ENCODE results near the gene AIRE.
A peak's percentile ranks its signal among the peaks of the same experiment; 100 is the strongest.

The AIRE gene

GRCh38 chr21:44263768-44264167 lies 21.9 kb upstream of the AIRE start:
- Histone ChIP-seq H3K36me3 (no peaks in the 10 kb centered on the region), H3K9me3 (replicated peaks in 1 of 11) (no peaks in the 10 kb centered on the region), H3K4me1 (peaks cover 20 to 56% (median 44%) of the 10 kb centered on the region in 10 experiments; a peak in 19 of 20 replicates), H3K27me3 (no peaks in the 10 kb centered on the region), H3K4me3 (no peak overlapping the region), H3K27ac (peak overlapping the region in 3 of 11 experiments; percentile 1 to 60 (median 53); a peak in 5 of 22 replicates), H3K4me2 (peak overlapping the region; percentile 39 to 89 (median 79); a peak in 21 of 22 replicates), H4K20me1 (0 out of 22 replicates have a peak, but pooled peaks cover 0 to 4% (median 0%) of the 10 kb centered on the region in 11 experiments), H3K9ac (peak overlapping the region in 5 of 11 experiments; percentile 18 to 59 (median 33); a peak in 5 of 22 replicates)
- TF ChIP-seq Cebpa-rat (IDR thresholded peaks at IDR 0.05), result no peak

GRCh38 chr21:44265734-44266270 lies 19.9 kb upstream of the AIRE start:
- Histone ChIP-seq H3K9me3 (replicated peaks in 1 of 11) (no peaks in the 10 kb centered on the region), H3K9ac (no peak overlapping the region), H3K4me3 (no peak overlapping the region), H3K4me1 (peaks cover 9 to 52% (median 41%) of the 10 kb centered on the region in 10 experiments; a peak in 19 of 20 replicates), H4K20me1 (0 out of 22 replicates have a peak, but pooled peaks cover 0 to 4% (median 0%) of the 10 kb centered on the region in 11 experiments), H3K4me2 (peak overlapping the region in 8 of 11 experiments; percentile 21 to 89 (median 40); a peak in 13 of 22 replicates), H3K36me3 (no peaks in the 10 kb centered on the region), H3K27ac (peak overlapping the region in 2 of 11 experiments; percentile 12 to 25; a peak in 3 of 22 replicates), H3K27me3 (no peaks in the 10 kb centered on the region)
- no peak for TF ChIP-seq Cebpa-rat (IDR thresholded peaks at IDR 0.05)

- no peaks in the 10 kb centered on the region for H3K36me3 ChIP-seq
These were observed 18.0 kb upstream of the AIRE start for GRCh38 chr21:44267655-44268142.

GRCh38 chr21:44269090-44269489 lies 16.6 kb upstream of the AIRE start:
- no peak overlapping the region for H3K4me3 ChIP-seq
- H3K9ac ChIP-seq, result no peak overlapping the region

More at GRCh38 chr21:44267655-44268142, 18.0 kb upstream of the AIRE start:
- Histone ChIP-seq H4K20me1 (no peaks in the 10 kb centered on the region), H3K27ac (no peak overlapping the region), H3K4me1 (peaks cover 9 to 60% (median 49%) of the 10 kb centered on the region in 10 experiments; a peak in 19 of 20 replicates), H3K9ac (peak overlapping the region in 1 of 11 experiments; percentile 3; a peak in 1 of 22 replicates), H3K27me3 (no peaks in the 10 kb centered on the region), H3K4me3 (no peak overlapping the region), H3K9me3 (replicated peaks in 1 of 11) (no peaks in the 10 kb centered on the region), H3K4me2 (no peak overlapping the region)
- TF ChIP-seq Cebpa-rat (IDR thresholded peaks at IDR 0.05), result no peak

GRCh38 chr21:44271558-44272283 lies 14.0 kb upstream of the AIRE start:
- no peaks in the 10 kb centered on the region for H4K20me1 ChIP-seq
- peak overlapping the region in 1 of 11 experiments; percentile 19; a peak in 1 of 22 replicates for H3K9ac ChIP-seq
- peaks cover 0 to 23% (median 12%) of the 10 kb centered on the region in 10 experiments; a peak in 14 of 20 replicates for H3K4me1 ChIP-seq
- H3K9me3 ChIP-seq (replicated peaks in 1 of 11), result no peaks in the 10 kb centered on the region
- no peak overlapping the region for H3K4me3 ChIP-seq
- TF ChIP-seq Cebpa-rat (IDR thresholded peaks at IDR 0.05), result no peak
- peak overlapping the region in 1 of 11 experiments; percentile 1; a peak in 1 of 22 replicates for H3K27ac ChIP-seq
- no peaks in the 10 kb centered on the region for H3K27me3 ChIP-seq
- H3K36me3 ChIP-seq, result no peaks in the 10 kb centered on the region
- peak overlapping the region in 8 of 11 experiments; percentile 11 to 64 (median 38); a peak in 13 of 22 replicates for H3K4me2 ChIP-seq

More at GRCh38 chr21:44269090-44269489, 16.6 kb upstream of the AIRE start:
- Histone ChIP-seq H3K36me3 (no peaks in the 10 kb centered on the region), H3K27me3 (no peaks in the 10 kb centered on the region), H3K4me1 (peaks cover 0 to 48% (median 38%) of the 10 kb centered on the region in 10 experiments; a peak in 18 of 20 replicates), H3K27ac (no peak overlapping the region), H4K20me1 (no peaks in the 10 kb centered on the region), H3K9me3 (replicated peaks in 1 of 11) (no peaks in the 10 kb centered on the region), H3K4me2 (no peak overlapping the region)
- no peak for TF ChIP-seq Cebpa-rat (IDR thresholded peaks at IDR 0.05)

DNA sequence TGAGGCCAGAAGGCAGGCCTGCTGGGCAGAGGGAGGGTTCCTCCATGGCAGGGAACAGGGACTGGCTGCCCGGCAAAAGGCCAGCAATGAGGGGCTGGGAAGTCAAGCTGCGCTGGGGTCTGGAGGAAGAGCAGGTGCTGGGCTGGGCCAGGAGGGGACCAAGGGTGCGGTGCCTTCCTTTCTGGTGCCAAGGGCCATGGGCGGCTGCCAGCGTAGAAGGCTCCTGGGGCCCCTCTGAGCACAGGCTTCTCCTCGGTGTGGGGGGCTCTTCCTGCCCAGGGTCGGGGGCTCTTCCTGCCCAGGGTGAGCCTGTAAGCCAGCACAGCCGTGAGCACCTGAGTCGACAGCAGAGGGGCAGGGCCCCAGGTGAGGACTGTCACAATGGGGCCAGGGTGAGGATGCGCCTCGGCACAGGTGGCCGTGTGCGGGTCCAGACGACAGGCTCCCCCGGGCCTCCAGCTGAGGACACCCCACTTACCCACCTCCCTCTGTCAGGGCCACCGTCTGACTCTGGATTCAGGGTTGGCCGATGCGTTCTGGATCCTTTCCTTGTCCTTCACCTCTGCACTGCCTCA lies 13.3 kb upstream of the AIRE start:
- no peaks in the 10 kb centered on the region for H3K9me3 ChIP-seq (replicated peaks in 1 of 11)
- peak overlapping the region in 1 of 11 experiments; percentile 64; a peak in 3 of 22 replicates for H3K4me2 ChIP-seq
- no peaks in the 10 kb centered on the region for H3K27me3 ChIP-seq
- no peak overlapping the region for H3K4me3 ChIP-seq
- no peaks in the 10 kb centered on the region for H4K20me1 ChIP-seq
- no peak for TF ChIP-seq Cebpa-rat (IDR thresholded peaks at IDR 0.05)
- no peak overlapping the region for H3K9ac ChIP-seq
- no peaks in the 10 kb centered on the region for H3K36me3 ChIP-seq
- H3K27ac ChIP-seq, result no peak overlapping the region
- peaks cover 0 to 18% (median 8%) of the 10 kb centered on the region in 10 experiments; a peak in 14 of 20 replicates for H3K4me1 ChIP-seq

- H4K20me1 ChIP-seq, result no peaks in the 10 kb centered on the region
- H3K27ac ChIP-seq, result no peak overlapping the region
- H3K36me3 ChIP-seq, result no peaks in the 10 kb centered on the region
- peaks cover 0 to 17% (median 8%) of the 10 kb centered on the region in 10 experiments; a peak in 14 of 20 replicates for H3K4me1 ChIP-seq
- no peak overlapping the region for H3K9ac ChIP-seq
- no peak overlapping the region for H3K4me3 ChIP-seq
- H3K9me3 ChIP-seq (replicated peaks in 1 of 11), result no peaks in the 10 kb centered on the region
- no peak for TF ChIP-seq Cebpa-rat (IDR thresholded peaks at IDR 0.05)
- H3K4me2 ChIP-seq, result no peak overlapping the region
- H3K27me3 ChIP-seq, result no peaks in the 10 kb centered on the region
These were observed 12.6 kb upstream of the AIRE start for GRCh38 chr21:44273046-44273445.

DNA sequence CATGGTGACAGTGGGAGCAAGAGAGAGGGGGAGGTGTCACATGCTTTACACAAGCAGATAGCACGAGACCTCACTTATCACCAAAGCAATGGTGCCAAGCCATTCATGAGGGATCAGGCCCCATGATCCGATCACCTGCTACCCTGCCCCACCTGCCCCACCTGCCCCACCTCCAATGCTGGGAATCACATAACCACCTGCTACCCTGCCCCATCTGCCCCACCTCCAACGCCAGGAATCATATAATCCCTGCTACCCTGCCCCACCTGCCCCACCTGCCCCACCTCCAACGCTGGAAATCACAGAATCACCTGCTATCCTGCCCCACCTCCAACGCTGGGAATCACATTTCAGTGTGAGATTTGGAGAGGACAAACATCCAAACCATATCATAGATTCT lies 10.6 kb upstream of the AIRE start:
- no peak overlapping the region for H3K27ac ChIP-seq

More for the DNA sequence above, 10.6 kb upstream of the AIRE start:
- H3K27me3 ChIP-seq, result peaks cover 0 to 6% (median 0%) of the 10 kb centered on the region in 11 experiments; a peak in 2 of 22 replicates
- H3K4me1 ChIP-seq, result peaks cover 0 to 29% (median 19%) of the 10 kb centered on the region in 10 experiments; a peak in 18 of 20 replicates
- H3K9ac ChIP-seq, result no peak overlapping the region
- no peaks in the 10 kb centered on the region for H4K20me1 ChIP-seq
- no peak overlapping the region for H3K4me3 ChIP-seq
- no peaks in the 10 kb centered on the region for H3K36me3 ChIP-seq
- H3K4me2 ChIP-seq, result no peak overlapping the region
- H3K9me3 ChIP-seq (replicated peaks in 1 of 11), result no peaks in the 10 kb centered on the region
- TF ChIP-seq Cebpa-rat (IDR thresholded peaks at IDR 0.05), result no peak

Measured in BLaER1 treated with 17β-estradiol and CSF1 and Interleukin-3, amounts not matched to agents 10 nM and 100 nM (cell line).